GM18873 (cell line): ENCODE results near the gene RAB3C.

Experiments used
- ATAC-seq: cut with Tn5 transposase; IDR thresholded peaks from one replicate; pipeline ENCODE4 v1.9.1; 2021; ENCODE audit warnings: mild to moderate bottlenecking, moderate library complexity, moderate number of reproducible peaks; ENCODE audit not compliant: unreplicated experiment, low FRiP score

RAB3C gene

DNA sequence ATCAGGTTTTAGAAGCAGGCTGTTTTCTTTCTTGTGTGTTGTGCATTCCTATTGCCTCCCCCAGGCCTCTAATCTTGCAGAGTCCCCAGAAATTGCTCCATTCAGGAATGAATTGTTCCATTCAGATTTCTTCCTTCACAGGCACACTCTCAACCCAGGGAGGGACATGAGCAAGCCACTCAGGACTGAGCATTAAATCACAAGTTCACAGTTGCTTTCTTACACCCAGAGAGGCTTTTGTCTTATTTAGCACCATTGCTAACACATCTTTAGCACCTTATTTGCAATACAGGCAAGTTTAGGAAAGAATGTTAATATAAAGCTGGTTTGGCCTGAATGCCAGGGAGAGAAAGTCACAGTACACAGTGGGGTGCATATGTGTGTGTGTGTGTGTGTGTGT, 221.4 kb downstream of the RAB3C start:
- no peak for ATAC-seq

DNA sequence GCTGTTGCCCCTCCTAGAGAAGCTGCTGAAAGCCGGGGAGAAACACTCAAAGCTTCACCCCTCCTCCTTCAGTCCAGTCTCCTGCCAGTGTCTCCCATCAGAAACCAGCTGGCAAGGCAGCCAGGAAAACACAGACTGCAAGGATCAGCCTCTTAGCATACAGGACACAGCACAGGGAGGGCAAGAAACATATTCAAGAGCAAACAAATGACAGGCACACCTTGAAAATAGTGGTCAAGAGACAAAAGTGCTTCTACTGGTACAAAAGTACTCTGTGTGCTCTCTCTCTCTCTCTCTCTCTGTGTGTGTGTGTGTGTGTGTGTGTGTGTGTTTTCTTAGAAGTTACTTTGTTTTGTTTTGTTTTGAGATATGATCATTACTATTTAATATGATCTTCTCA, 227.2 kb downstream of the RAB3C start:
- no peak for ATAC-seq

DNA sequence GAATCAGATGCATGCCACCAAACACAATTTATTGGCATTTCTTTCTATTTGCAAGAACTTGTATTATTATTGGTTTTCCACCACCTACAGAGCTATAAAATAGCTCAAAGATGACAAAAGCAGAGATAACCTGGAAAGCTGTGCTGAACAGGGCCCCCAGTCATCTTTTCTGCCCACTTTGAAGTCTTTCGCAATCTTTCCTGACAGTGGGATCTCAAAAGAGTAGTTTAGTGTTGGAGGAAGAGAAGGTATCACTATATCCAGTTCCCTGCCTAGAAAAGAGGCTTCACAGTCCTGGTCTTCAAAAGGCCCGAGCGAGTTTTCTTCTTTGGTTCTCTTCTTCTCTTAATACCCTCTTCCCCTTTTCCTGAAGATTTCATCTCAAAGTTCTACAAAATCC, 231.0 kb downstream of the RAB3C start:
- no peak for ATAC-seq

DNA sequence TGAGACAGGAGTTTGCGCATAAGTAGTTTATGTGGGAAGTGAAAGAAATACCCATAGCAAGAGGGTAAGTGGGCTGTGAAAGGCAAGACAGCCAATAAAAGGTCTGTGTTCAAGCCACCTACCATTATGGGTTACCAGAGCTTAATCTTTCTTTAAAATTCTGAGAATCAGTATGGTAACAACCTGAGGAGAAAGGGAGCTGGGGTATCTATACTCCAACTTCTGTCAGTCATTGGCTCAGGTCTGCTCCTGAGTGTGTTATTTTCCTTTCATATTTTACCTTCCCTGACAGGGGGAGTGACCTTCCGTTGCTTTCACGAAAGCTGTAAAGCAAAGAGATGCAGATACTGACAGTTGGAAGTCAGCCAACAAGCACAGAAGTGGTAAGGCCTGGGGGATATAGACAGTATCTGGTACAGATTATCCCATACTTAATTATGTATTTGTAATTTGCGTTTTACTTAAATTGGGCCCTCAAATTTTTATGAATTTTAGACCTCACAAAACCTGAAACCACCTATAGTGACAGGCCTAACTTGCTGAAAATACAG, 233.4 kb downstream of the RAB3C start:
- no peak for ATAC-seq

DNA sequence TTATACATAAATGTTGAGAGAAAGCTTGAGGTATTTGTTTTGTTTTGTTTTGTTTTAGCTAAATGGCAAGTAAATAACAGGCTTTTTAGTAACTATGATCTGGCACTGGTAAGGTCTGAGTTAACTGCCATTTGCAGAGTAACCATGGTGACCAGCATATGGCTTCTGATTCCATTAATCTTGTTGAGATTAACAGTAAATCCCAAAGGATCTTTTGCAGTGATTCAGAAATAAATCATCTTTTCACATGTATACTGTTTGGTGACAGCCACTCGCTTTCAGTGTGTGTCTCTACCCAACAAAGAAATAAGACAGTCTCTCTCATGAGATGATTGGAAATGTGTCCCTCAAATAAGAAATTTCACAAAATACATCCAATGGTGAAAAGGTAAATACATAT, 235.6 kb downstream of the RAB3C start:
- no peak for ATAC-seq

DNA sequence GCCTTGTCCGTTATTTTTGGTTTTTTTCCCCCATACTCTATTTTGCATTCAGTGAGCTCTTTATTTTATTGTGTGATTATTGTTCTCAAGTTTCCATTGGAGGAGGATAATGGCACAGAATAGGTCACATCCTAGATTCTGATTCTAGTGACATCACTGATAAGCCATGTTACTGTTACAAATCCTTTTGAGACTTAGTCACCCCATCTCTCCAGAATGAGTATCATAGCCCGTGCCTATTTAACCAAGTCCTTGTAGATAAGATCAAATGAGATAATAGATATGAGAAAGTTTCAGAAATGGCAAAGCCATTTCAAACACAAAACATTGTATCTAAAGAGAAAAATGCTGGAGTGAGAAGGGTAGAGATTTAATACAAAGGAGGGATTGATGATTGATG, 242.6 kb downstream of the RAB3C start:
- ATAC-seq = no peak

DNA sequence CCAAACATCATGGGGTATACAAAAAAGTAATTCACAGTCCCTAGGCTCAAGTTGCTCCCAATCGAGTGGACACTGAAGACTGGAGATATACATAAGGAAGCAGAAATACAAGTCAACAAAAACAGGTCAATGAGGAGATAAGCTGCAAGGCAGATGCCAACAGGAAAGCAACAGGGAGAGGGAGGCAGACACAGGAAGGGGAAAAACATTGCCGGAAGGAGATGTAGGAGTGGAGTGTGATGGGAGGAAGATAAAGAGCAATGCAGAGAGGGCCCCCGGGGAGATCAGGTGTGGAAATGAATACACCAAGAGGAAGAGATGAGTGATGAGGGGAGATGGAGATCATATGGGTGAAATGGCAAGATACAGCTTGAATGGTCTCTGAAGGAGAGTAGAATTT, 243.0 kb downstream of the RAB3C start:
- no peak for ATAC-seq

DNA sequence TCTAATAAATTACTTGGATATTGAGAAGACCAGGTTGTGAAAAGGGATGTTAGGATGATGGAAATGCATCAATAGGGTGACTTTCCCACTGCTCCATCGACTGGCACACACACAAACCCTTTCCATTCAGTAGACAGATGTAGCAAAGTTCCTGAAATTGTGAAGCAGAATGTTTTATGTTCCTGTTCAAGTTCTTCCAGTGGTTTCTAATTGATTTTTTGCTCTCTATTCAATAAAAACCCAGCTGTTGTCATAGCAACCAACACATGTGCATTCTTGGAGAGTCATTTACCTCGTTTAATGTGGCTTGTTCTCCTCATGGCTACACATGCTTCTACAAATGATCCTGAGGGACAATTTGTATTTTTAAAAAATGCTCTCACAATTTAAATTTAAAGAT, 244.6 kb downstream of the RAB3C start:
- ATAC-seq = no peak

DNA sequence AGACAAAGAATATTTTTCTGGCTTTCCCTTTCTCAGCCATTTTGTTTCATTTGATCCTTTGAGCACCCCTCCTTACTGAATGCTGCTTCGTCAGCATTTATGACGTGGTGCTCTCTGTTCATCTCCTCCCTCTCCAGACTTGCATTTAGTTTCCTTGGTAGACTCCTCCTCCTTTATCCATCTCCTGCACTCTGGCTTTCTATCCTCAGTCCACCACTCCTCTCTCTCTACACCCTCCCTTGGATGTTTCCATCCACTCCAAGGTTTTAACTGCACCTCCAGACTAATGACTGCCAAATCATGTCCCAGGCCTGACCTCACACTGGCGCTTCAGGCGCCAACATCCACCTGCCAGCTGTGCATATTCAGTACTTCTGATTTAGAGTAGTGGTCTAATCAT, 245.4 kb downstream of the RAB3C start:
- no peak for ATAC-seq

DNA sequence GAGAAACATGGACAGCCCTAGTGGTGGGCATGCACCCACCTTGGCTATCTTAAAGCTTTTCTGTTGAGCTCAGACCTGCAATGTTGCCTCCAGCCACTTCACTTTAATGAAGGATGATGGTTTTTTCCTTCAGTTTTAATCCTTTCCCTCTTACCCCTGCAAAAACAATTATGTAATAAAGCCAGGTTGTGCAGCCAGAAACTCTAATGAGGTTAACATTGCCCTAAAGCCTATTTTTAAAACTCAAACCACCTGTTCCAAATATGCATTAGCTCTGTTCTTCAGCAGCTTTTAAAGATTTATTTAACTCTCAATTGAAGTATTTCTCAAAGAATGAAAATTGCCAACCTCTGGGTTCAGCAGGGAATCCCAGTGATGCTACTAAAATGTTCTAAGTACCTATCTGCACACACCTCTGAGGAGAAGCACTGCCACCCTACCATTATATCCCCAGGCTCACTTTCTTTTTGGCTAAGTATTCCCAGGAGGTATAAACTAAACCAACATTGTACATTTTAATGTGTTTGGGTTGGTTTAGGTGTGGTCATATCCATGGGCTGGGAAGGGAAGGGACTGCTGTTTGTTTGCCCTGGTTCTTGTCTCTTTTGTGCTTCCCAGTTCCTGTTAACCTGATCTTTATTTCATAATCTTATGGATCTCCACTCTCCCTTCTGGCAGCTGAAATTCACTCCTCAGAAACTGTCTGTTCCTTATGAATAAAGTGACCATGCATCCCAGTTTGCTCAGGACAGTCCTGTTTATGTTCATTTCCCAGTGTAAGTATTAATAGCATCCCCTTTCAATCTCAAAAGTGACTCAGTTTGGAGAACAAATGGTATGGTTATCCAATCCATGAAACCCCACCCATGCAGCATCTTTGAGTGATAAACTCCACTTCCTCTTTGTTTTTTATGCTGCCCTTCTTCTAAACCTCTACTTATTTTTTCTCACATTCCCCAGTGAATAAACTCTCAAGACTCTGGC, 251.7 kb downstream of the RAB3C start:
- ATAC-seq = no peak

DNA sequence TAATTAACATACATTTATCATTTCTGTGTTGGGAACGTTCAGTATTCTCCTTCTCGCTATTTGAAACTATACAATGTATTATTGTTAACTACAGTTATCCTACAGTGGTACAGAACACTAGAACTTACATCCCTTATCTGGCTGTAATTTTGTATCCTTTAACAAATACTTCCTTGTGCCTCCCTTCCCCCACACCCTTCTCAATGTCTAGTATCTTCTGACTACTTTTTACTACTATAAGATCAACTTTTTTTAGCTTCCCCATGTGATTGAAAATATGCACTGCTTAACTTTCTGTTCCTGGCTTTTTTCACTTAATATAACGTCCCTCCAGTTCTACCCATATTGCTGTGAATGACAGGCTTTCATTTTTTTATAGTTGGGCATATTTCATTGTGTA, 253.5 kb downstream of the RAB3C start:
- no peak for ATAC-seq

DNA sequence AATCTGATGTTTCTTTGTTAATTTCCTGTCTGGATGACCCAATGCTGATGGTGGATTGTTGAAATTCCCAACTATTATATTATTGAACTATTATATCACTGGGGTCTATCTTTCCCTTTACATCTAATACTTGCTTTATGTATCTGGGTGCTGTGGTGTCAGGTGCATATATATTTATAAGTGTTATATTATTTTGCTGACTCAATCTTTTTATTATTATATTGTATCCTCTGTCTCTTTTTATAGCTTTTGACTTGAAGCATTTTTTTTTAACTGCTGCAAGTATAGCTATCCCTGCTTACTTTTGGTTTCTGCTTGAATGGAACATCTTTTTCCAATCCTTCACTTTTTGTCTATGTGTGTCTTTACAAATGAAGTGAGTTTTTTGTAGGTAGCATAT, 255.9 kb downstream of the RAB3C start:
- ATAC-seq = no peak

DNA sequence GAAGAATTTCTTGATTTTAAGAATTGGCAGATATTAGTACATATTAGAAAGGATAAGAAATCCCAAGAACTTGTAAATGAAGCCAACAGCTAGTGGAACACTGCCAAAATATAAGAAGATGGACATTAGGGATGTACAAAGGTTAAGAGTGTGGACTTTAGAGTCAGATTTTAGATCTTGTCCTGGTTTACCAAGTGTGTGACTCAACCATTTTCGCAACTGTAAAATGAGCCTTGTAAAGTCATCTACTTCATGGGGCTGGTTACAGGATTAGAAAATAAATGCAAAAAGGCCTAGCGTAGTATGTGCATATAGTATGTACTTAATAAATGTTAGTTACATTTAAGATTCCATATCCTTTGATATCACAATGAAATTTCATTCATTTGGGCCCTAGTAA, 260.0 kb downstream of the RAB3C start:
- ATAC-seq = no peak

DNA sequence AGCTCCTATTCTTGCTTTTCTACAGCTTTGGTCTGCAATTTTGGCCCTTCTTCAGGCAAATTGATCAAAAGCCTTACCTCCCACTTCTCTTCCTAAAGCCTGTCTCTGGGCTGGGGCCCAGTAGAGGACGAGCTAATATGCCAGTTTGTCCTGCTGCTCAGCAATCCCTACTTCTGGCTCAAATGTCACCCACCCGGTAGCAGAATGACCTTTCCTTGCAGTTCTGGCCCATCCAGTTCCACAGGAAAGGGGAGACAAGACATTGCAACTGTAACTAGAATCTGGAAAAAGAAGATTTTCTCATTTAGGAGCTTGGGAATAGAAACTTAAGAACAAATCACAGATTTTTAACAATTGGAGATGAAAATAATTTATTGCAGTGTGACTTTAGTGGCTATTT, 261.5 kb downstream of the RAB3C start:
- no peak for ATAC-seq

DNA sequence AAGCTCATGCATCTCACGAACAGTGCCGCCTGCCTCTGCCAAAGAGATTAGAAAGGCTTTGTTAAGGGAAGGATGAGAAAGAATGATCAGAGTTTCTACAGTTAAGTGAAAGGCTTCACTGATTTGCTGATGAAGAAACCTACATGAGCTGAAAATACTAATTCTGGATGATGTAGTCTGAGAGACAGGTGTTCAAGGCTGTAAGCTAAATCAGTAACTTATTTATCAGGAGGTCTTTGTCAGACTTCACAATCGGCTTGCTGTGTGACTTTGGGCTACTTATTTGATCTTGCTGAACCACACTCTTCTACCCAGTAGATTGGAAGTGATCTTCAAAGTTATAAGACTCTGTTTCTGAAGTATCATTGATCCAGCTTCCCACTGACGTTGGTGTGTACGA, 264.2 kb downstream of the RAB3C start:
- ATAC-seq = no peak

DNA sequence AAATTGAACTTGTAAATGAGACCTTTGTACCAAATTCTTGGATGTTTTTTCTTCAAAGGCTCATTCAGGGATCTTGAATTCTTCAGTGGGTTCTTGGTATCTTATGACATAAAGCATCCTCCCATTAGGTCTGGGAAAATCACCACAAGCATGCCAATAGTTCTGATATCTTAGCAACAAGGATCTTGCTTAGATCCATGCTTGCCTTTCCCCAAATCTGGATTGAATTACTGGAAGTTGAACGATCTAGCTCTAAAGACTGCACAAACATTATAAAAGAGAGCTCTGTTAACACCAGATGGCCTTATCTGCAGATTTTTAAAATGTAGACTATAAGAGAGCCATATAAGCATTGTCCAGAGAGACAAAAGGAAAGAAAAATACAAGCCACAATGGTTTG, 266.3 kb downstream of the RAB3C start:
- no peak for ATAC-seq

DNA sequence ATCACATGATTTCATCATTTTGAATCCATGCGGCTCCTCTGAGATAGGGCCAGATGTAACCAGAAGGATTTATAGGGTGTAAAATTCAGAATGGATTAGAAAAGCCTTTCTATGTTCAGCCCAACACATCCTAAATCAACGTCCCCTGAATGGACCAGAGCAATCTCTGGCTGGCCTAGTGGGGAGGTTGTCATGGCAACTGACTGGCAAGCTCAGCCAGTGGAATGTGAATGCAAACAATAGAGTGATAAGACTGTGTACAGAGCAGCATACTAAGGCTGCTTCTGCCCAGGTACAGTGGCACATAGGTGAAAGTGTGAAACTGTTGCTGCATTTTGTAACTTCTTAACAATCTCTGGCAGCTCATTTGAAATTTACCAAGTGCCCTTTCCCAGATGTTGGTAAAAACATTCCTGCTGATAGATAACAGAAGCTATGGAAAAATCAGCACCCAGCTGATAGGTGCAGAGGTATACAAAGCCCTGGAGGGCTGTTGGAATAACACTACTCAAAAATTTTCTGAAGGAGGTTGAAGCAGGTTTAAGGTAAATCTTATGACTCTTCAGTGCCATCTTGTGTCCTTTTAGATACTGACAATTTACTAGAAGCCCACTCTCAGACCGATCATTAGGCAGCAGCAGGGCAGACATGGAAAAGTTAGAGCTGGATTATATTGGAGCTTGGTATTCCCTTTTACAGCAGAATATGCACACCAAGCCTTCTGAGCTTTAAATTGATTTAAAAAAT, 267.2 kb downstream of the RAB3C start:
- ATAC-seq = peak; percentile 57

DNA sequence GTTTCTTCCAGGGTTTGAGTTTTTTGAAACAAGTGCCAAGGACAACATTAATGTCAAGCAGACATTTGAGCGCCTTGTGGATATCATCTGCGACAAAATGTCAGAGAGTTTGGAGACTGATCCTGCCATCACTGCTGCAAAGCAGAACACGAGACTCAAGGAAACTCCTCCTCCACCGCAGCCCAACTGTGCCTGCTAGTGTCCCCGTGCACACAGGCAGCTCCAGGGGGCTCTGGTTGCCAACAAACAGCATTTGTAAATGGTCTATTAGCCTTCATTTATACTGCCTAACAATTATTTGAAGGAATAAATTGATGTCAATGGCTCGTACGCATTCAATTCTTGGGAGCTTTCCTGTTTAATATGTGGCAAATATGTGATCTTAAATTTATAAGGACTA, 268.3 kb downstream of the RAB3C start:
- no peak for ATAC-seq

DNA sequence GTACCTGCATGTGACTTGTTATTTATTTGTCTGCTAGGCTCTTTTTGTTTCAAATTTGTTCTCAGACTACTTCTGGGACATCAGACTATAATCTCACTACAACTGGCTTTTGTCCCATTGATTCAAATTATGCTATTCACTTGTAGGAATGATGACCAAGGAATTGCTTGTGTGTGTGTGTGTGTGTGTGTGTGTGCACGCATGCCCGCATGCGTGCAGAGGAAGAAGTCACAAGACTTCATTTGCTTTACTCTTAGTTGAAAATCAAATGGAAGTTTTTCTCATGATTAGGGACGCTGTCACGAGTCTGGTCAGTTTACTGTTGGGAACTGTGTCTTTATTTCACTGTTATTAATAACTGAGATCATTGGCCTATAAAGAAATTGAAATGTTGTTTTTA, 268.7 kb downstream of the RAB3C start:
- ATAC-seq = no peak

DNA sequence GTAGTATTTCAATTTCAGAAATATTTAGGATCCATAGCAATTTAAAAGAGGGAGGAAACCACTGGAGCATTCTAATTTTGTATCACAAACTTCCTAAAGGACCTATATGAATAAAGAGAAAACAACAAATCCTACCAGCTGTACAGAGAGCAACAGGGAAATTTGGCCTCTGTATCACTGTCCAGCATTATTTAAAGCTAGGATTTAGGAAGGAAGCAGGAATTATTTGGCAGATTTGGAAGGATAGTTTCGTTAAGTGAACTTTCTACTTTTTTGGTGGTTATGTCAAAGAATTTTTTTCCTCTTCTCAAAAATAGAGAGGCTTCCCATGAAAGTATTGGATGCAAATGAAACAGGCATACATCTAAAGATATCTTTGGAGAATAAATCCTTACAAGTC, 269.7 kb downstream of the RAB3C start:
- ATAC-seq = no peak

DNA sequence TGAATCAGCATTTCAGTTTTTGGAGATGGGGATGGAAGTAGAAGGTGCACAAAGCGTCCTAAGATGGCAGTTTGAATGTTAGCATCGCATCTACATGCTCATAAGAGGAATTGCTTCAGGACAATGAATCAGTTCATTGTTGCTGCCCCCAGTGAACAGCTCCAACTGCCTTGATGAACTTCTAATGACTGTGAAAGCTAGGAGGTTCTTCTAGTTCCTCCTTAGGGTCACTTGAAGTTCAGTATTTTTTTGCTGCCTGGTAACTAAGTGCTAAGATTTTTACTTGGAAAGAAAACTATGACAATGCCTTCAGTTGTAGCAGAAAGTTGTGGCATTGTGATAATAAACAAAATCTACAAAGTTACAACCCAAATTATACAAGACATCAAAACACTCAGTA, 271.6 kb downstream of the RAB3C start:
- no peak for ATAC-seq
